K562 (cell line): ENCODE measurements around the gene FNBP1. TPM values are rescaled to one million over a fixed set of nuclear protein-coding genes. Genes with fewer than 3 reads are reported as not detected.
A peak's percentile ranks its signal among the peaks of the same experiment; 100 is the strongest.

Experiments used
- ATAC-seq: fragments of 200-7000 bp; cut with Tn5 transposase; 3 replicates; pipeline ENCODE4 v1.9.1; 2020; ENCODE audit warnings: moderate library complexity
- BruUV-seq: library from RNA; stranded (reverse); fragments of 400-500 nt; replicated peaks from 2 replicates; lab custom pipeline; 2021; lab: Mats Ljungman, UMichigan
- CTCF ChIA-PET: fragments of 300-600 bp; formaldehyde crosslinking; extraction: SDS; loops from one replicate; lab custom pipeline; 2021; ENCODE audit warnings: low intra/inter-chr PET ratio; lab: Yijun Ruan, JAX
- POLR2A ChIA-PET: fragments of 300-600, 350-650 bp; sonication (Branson Sonifier 250); formaldehyde crosslinking; extraction: SDS; loops from one replicate; lab custom pipeline; 2021; ENCODE audit warnings: antibody characterized with exemption, inconsistent platforms; lab: Yijun Ruan, JAX
- DNase-seq, 4 experiments: peaks; one replicate each; pipeline versions ENCODE4 v3.0.0 to v3.0.0-alpha.2; 2011 to 2018; ENCODE audit warnings: low spot score in 3 of 4, mixed read lengths in 3 of 4; ENCODE audit errors: extremely low read depth in 1 of 4
- FAIRE-seq: peaks from 2 replicates; lab custom pipeline; 2011; peaks lifted over from hg19 to GRCh38; lab: Jason Lieb, UNC
- H2AFZ ChIP-seq: 2 replicates; pipeline ENCODE4 v1.6.0; 2011; ENCODE audit warnings: low read depth, low read length, control low read depth, inconsistent platforms
- H3K27ac ChIP-seq: fragments of 200-600 bp; 3 replicates; pipeline ENCODE4 v1.8.0; 2011; ENCODE audit warnings: low read depth, mild to moderate bottlenecking, control low read depth, inconsistent platforms, low read length, moderate library complexity, mixed read lengths; ENCODE audit errors: extremely low read depth
- H3K27me3 ChIP-seq, 2 experiments: fragments of 300-600 bp in 1 of 2; 2 replicates in 1 of 2; 3 replicates in 1 of 2; pipeline versions ENCODE4 v1.6.0 to v1.8.0; 2011; ENCODE audit warnings: inconsistent platforms in 2 of 2, low read length in 2 of 2, mild to moderate bottlenecking in 1 of 2, mixed read lengths in 1 of 2, moderate library complexity in 1 of 2; ENCODE audit not compliant: control insufficient read depth in 2 of 2, insufficient read depth in 2 of 2
- H3K36me3 ChIP-seq: fragments of 300-600 bp; 3 replicates; pipeline ENCODE4 v1.8.0; 2011; ENCODE audit warnings: mild to moderate bottlenecking, low read length, inconsistent platforms; ENCODE audit not compliant: control insufficient read depth, insufficient read depth
- H3K4me1 ChIP-seq, 2 experiments: fragments of 200-600 bp in 1 of 2; replicated peaks in 1 of 2; 2 replicates in 1 of 2; 3 replicates in 1 of 2; pipeline versions ENCODE4 v1.5.1 to v1.8.0; 2011; ENCODE audit warnings: inconsistent platforms in 2 of 2, low read length in 2 of 2, mild to moderate bottlenecking in 1 of 2, mixed read lengths in 1 of 2, moderate library complexity in 1 of 2; ENCODE audit not compliant: control insufficient read depth in 2 of 2, insufficient read depth in 2 of 2
- H3K4me2 ChIP-seq: 2 replicates; pipeline ENCODE4 v1.6.1; 2011; ENCODE audit warnings: low read length, control low read depth, inconsistent platforms, mixed read lengths; ENCODE audit not compliant: insufficient read depth
- H3K4me3 ChIP-seq: fragments of 200-600 bp; sonication (generic), shearing (Covaris generic); 2 replicates; pipeline ENCODE4 v1.5.1; 2016; ENCODE audit warnings: control low read depth, inconsistent platforms
- H3K79me2 ChIP-seq: fragments of 200-600 bp; 3 replicates; pipeline ENCODE4 v1.8.0; 2011; ENCODE audit warnings: low read length, inconsistent platforms; ENCODE audit not compliant: control insufficient read depth, insufficient read depth
- H3K9ac ChIP-seq, 2 experiments: 2 replicates each; pipeline versions ENCODE4 v1.6.0 to v1.6.1; 2011; ENCODE audit warnings: low read depth in 2 of 2, low read length in 2 of 2, control low read depth in 1 of 2, inconsistent platforms in 1 of 2, mild to moderate bottlenecking in 1 of 2, mixed read lengths in 1 of 2; ENCODE audit not compliant: insufficient read depth in 1 of 2
- H3K9me1 ChIP-seq: one replicate; pipeline ENCODE4 v1.6.0; 2011; ENCODE audit warnings: inconsistent platforms, mild to moderate bottlenecking, low read length, moderate library complexity; ENCODE audit not compliant: control insufficient read depth, insufficient read depth
- H3K9me3 ChIP-seq: replicated peaks from 2 replicates; pipeline ENCODE4 v1.5.1; 2011; ENCODE audit warnings: low read depth, low read length, inconsistent platforms; ENCODE audit not compliant: control insufficient read depth, insufficient read depth
- H4K20me1 ChIP-seq: replicated peaks from 2 replicates; pipeline ENCODE4 v1.6.1; 2011; ENCODE audit warnings: low read length, inconsistent platforms, mixed read lengths; ENCODE audit not compliant: control insufficient read depth, insufficient read depth
- HMGN3 ChIP-seq: IDR thresholded peaks from 2 replicates; pipeline ENCODE4 v1.6.1; 2011; ENCODE audit warnings: borderline replicate concordance, low read depth, mild to moderate bottlenecking, mixed read lengths, low read length; ENCODE audit not compliant: insufficient read length; ENCODE audit errors: extremely low read depth
- POLR2A ChIP-seq: fragments of 450-650 bp; conservative IDR thresholded peaks from 2 replicates; pipeline ENCODE4 v1.6.1; 2016
- POLR2G ChIP-seq: fragments of 200-400 bp; formaldehyde crosslinking; IDR thresholded peaks from 2 replicates; pipeline ENCODE4 v1.6.1; 2017; ENCODE audit warnings: low read depth, mild to moderate bottlenecking, antibody characterized with exemption, low read length, moderate library complexity
- RBFOX2 ChIP-seq: fragments of 200-400 bp; formaldehyde crosslinking; IDR thresholded peaks from 2 replicates; pipeline ENCODE4 v1.6.1; 2017; ENCODE audit warnings: low read depth, mild to moderate bottlenecking, low read length, moderate library complexity
- RBM22 ChIP-seq: fragments of 200-400 bp; formaldehyde crosslinking; IDR thresholded peaks from 2 replicates; pipeline ENCODE4 v1.6.1; 2018; ENCODE audit warnings: low read length, low read depth; ENCODE audit not compliant: poor library complexity, severe bottlenecking
- WGBS: fragments of 100-300 bp; shearing (Covaris generic); methylation state at CpG from one replicate; pipeline ENCODE4 v1.1.6; 2016; ENCODE audit warnings: low coverage, mixed read lengths; ENCODE audit not compliant: insufficient coverage; ENCODE audit errors: missing lambda C conversion rate; 5-methylcytosine and 5-hydroxymethylcytosine counted together
- in situ Hi-C: fragments of 300-500 bp; cut with MboI; formaldehyde crosslinking; loops from 4 replicates; pipeline ENCODE4 v1.15.0; 2018; ENCODE audit warnings: inconsistent platforms, mixed read lengths
- intact Hi-C: fragments of 100-400 bp; cut with micrococcal nuclease; formaldehyde crosslinking; loops from 2 replicates; pipeline ENCODE4 v1.14.2; 2022
- polyA plus RNA-seq, 8 experiments: library from polyadenylated mRNA; depleted of rRNA in 4 of 8; stranded (reverse) in 5 of 8; unstranded in 3 of 8; fragments of >200 nt; fragmentation: Nextera tagmentation in 2 of 8; fragmentation: Illumina TruSeq in 1 of 8; extraction: Ambion mirVana in 2 of 8; extraction: Trizol in 1 of 8; gene quantifications; 2 replicates each; pipeline versions ENCODE4 v1.2.1 to v1.2.3, GENCODE V29; 2011 to 2014; ENCODE audit warnings: inconsistent platforms in 1 of 8, missing spikeins in 1 of 8
- total RNA-seq, 7 experiments: library from RNA; depleted of rRNA in 6 of 7; stranded (reverse); fragments of >200 nt in 6 of 7; fragmentation: Illumina TruSeq in 2 of 7; extraction: Trizol in 2 of 7; gene quantifications; 2 replicates each; pipeline versions ENCODE4 v1.2.1 to v1.2.3, GENCODE V29; 2011 to 2021; ENCODE audit warnings: low replicate concordance in 1 of 7
- TF ChIP-seq, protein P1 (sequence below): fragments of 450-650 bp; IDR thresholded peaks from 2 replicates; pipeline ENCODE4 v1.6.1; 2017; ENCODE audit warnings: antibody characterized with exemption, mild to moderate bottlenecking
- TF ChIP-seq, protein P2 (sequence below): sonication (generic); formaldehyde crosslinking; IDR thresholded peaks from 2 replicates; pipeline ENCODE4 v1.8.0; 2022; ENCODE audit warnings: missing genetic modification reagents, mild to moderate bottlenecking, moderate library complexity, borderline replicate concordance

The FNBP1 gene
- total and polyA plus RNA-seq, 9 of the 15 experiments (the other 6 are each of a cell fraction or from before 2014, with no cell fraction given): 1.8 to 14.9 (median 7.6) TPM

DNA sequence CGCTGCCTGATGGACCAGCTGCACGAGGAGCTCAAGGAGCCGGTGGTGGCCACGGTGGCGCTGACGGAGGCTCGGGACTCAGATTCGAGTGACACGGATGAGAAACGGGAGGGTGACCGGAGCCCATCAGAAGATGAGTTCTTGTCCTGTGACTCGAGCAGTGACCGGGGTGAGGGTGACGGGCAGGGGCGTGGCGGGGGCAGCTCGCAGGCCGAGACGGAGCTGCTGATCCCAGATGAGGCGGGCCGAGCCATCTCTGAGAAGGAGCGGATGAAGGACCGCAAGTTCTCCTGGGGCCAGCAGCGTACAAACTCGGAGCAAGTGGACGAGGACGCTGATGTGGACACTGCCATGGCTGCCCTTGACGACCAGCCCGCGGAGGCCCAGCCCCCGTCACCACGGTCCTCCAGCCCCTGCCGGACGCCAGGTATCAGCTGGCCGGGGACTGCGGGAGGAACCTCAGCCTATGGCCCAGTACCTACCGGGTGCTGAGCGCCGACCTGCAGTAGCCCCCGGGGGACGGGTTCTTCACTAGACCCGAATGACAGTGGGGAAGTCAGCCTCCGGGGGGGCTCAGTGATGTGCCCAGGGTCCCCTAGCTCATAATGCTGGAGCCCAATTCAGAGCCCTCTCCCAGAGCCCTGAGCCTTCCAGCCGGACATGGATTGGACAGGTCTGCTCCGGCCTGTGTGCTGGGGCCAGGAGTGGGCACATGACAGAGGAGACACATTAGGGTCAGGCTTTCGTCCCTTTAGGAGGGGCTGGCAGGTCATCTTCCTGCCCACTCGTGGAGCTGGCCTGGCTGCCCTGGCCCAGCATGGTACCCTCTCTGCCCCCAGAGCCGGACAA, 174.7 kb downstream of the FNBP1 start:
- ChIA-PET POLR2A (interaction anchor here (0.6 to 3.7 kb wide), 4 partner anchors 10 to 44 kb away, joined by 3 to 30 read pairs (median 4); partner anchors contain the start of gene TOR1A), CTCF (no interaction called here)
- H3K9me3 ChIP-seq: no peaks in the 10 kb centered on the region
- FAIRE-seq: no peak
- peak; percentile 63 for TF ChIP-seq POLR2G
- peak; percentile 46; the same call in 1 of the 2 replicates for TF ChIP-seq RBFOX2
- TF ChIP-seq, protein P1, sequence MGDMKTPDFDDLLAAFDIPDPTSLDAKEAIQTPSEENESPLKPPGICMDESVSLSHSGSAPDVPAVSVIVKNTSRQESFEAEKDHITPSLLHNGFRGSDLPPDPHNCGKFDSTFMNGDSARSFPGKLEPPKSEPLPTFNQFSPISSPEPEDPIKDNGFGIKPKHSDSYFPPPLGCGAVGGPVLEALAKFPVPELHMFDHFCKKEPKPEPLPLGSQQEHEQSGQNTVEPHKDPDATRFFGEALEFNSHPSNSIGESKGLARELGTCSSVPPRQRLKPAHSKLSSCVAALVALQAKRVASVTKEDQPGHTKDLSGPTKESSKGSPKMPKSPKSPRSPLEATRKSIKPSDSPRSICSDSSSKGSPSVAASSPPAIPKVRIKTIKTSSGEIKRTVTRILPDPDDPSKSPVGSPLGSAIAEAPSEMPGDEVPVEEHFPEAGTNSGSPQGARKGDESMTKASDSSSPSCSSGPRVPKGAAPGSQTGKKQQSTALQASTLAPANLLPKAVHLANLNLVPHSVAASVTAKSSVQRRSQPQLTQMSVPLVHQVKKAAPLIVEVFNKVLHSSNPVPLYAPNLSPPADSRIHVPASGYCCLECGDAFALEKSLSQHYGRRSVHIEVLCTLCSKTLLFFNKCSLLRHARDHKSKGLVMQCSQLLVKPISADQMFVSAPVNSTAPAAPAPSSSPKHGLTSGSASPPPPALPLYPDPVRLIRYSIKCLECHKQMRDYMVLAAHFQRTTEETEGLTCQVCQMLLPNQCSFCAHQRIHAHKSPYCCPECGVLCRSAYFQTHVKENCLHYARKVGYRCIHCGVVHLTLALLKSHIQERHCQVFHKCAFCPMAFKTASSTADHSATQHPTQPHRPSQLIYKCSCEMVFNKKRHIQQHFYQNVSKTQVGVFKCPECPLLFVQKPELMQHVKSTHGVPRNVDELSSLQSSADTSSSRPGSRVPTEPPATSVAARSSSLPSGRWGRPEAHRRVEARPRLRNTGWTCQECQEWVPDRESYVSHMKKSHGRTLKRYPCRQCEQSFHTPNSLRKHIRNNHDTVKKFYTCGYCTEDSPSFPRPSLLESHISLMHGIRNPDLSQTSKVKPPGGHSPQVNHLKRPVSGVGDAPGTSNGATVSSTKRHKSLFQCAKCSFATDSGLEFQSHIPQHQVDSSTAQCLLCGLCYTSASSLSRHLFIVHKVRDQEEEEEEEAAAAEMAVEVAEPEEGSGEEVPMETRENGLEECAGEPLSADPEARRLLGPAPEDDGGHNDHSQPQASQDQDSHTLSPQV: no peak
- no peak for TF ChIP-seq RBM22
- peak; percentile 28 for TF ChIP-seq HMGN3
- TF ChIP-seq, protein P2, sequence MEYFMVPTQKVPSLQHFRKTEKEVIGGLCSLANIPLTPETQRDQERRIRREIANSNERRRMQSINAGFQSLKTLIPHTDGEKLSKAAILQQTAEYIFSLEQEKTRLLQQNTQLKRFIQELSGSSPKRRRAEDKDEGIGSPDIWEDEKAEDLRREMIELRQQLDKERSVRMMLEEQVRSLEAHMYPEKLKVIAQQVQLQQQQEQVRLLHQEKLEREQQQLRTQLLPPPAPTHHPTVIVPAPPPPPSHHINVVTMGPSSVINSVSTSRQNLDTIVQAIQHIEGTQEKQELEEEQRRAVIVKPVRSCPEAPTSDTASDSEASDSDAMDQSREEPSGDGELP (CRISPR knock-in tag): peak; percentile 13; the same call in 1 of the 2 replicates
- 0 out of 2 replicates have a peak, but pooled peaks have one; percentile 17 for TF ChIP-seq POLR2A
- intact Hi-C loops (no loop called here), in situ Hi-C loops (no loop called here)
- no peak overlapping the region for H3K27ac ChIP-seq
- H3K36me3 ChIP-seq: peaks cover 91% of the 10 kb centered on the region
- ATAC-seq: no peak
- BruUV-seq: no TSS peak
- H3K4me3 ChIP-seq: no peak overlapping the region
- no peak overlapping the region for H2AFZ ChIP-seq
- no peaks in the 10 kb centered on the region for H4K20me1 ChIP-seq
- peak overlapping the region in 1 of 2 experiments; percentile 41; a peak in 2 of 4 replicates for H3K9ac ChIP-seq
- no peak for DNase-seq
- H3K9me1 ChIP-seq: peaks cover 4% of the 10 kb centered on the region
- H3K27me3 ChIP-seq: no peaks in the 10 kb centered on the region
- WGBS: 91% methylated on average over 48 of the region's 48 CpGs
- no peak overlapping the region for H3K4me2 ChIP-seq
- peaks cover 19 to 68% of the 10 kb centered on the region in 2 experiments for H3K4me1 ChIP-seq
- H3K79me2 ChIP-seq: peaks cover 4% of the 10 kb centered on the region; the same call in 2 of the 3 replicates
